GM12801 (cell line): ENCODE results near the gene POLR2A.

ENCODE experiments used
- TF ChIP-seq, protein P1 (sequence below): IDR thresholded peaks from one replicate; pipeline ENCODE4 v1.5.1; 2011; ENCODE audit warnings: control low read depth; ENCODE audit not compliant: insufficient read length; ENCODE audit errors: extremely low read depth

The POLR2A gene

GRCh38 chr17:7468804-7469389 lies 15.3 kb upstream of the POLR2A start:
- TF ChIP-seq, protein P1, sequence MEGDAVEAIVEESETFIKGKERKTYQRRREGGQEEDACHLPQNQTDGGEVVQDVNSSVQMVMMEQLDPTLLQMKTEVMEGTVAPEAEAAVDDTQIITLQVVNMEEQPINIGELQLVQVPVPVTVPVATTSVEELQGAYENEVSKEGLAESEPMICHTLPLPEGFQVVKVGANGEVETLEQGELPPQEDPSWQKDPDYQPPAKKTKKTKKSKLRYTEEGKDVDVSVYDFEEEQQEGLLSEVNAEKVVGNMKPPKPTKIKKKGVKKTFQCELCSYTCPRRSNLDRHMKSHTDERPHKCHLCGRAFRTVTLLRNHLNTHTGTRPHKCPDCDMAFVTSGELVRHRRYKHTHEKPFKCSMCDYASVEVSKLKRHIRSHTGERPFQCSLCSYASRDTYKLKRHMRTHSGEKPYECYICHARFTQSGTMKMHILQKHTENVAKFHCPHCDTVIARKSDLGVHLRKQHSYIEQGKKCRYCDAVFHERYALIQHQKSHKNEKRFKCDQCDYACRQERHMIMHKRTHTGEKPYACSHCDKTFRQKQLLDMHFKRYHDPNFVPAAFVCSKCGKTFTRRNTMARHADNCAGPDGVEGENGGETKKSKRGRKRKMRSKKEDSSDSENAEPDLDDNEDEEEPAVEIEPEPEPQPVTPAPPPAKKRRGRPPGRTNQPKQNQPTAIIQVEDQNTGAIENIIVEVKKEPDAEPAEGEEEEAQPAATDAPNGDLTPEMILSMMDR: no peak

DNA sequence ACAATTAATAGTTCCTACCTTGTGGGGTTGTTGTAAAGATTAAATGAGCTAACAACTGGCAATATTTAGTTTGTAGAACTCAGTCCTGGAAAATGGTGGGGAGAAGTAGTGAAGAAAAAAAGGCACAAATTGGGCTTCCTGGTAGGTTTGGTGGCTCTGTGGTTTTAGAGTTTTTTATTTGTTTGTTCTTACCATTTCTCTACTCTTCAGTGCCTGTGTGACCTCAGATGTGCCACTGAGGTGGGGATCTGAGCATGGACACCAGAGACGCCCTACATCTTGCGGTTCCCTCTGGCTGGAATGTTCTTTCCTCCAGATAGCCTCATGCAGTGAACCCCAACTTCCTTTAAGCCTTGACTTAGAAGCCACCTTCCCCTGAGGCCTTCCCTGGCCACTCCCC lies 12.4 kb upstream of the POLR2A start:
- TF ChIP-seq, protein P1: no peak

DNA sequence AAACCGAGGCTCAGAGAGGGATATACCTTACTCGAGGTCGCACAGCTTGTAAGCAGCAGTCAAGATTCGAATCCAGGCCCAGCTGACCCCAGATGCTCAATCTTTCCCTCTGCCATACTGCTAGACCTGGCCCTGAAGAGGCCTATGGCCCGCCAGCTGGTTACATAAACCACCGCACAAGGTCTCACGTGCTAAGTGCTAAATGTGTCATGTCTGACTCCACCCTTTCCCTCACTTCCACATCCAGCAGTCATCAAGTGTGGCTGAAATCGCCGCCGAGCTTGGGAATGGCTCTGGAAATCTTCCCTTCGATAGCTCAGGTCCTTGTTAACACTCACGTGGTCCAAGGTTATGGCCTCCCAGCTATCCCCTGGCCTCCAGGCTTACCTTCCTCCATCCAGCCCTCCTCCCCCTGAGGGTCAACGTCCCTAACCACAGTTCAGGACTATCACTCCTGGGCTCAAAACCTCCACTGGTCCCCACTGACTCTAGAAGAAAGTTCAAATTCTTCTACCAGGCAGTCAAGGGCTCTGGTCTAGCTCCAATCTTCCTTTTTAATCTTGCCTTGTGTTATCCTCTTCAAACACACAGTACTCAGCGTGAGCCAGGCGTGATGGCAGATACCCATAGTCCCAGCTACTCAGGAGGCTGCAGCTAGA lies 8.3 kb upstream of the POLR2A start:
- TF ChIP-seq, protein P1: no peak

- TF ChIP-seq, protein P1: no peak
Observed at GRCh38 chr17:7476494-7476893, 7.7 kb upstream of the POLR2A start.

- TF ChIP-seq, protein P1: no peak
Observed at GRCh38 chr17:7476951-7477350, 7.2 kb upstream of the POLR2A start.

DNA sequence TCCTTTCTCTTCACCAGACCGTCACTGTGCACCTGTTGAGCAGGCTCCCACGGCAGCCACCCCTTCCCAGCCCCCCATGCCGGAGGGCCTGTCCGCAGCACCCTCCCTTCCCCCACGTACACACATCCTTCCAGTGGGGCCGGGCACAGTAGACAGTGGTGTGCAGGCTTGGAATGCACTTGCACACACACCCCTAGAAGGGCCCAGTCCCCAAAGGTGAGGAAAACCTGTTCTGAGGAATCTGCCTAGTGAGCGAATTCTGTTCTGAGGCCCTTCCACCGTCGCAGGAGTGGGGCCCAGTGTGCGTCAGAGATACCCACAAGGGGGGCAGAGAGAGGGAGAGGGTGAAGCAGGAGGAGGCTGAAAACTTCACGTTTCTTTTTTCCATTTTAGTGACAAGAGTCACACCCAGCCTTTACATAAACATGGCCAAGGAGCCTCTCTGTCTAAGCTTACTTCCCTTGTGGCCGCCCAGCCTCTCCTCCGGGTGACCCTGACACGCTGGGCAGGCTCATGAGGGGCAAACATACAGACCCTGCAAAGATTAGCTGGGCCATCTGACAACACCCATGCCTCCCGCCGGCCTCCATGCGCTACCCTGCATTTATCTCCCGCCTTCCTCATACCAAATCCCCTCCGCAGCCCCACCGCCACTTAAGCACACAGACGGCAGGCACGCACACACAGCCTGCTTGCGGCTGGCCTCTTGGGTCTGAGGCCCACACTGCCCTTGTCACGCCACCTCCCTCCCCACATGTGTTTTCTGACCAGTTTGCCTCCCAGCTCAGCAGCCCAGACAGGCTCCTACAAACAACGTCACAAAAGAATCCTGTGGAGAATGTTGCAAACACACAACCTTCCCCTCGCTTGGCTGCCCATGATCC lies 6.5 kb upstream of the POLR2A start:
- TF ChIP-seq, protein P1: no peak
